ENCODE results near the gene TTLL6. TPM values are rescaled to one million over a fixed set of nuclear protein-coding genes. Genes with fewer than 3 reads are reported as not detected.

TTLL6 gene
- total RNA-seq, 1 donor from 2014 or later: not detected

DNA sequence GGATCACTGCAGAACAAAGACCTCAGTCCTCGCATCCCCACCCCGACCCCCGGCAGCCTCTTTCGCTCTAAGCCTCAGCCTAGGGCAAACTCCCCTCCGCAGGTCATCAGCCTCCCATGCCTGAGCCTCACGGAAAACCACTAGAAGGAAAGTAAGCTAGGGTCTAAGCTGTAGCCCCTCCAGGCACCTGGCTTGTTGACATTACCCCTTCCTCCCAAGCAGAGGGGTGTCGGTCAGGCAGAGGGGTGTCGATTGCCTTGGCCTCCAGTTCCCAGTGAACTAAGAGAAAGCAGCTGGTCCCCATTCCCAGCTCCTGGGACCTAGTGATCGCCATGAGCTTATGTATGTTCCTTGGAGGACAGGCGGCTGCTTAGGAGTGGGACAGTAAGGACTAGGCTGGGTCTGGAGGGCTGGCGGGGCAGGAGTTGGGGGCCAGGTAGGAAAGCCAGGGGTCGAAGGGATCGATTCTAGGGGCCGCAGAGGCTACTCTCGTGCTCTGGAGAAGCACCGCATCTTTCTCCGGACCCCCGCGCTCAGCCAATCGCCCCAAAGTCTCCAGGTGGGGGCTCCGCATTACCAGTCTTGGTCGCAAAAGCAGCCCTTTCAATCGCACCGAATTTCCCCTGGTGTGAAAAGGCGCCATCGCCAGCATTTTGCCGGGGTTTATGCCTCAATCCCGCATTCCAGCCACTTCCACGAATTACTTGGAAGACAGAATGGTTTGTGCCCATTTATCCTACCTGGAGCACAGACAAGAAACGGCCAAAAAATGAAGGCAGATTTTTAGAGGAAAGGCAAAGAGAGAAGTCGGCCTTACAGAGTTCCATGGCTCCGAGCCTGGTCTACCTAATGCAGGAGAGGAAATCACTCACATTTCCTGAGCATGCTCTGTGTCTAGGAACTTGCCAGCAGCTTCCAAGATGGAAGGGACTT lies 67.1 kb downstream of the TTLL6 start:
- Histone ChIP-seq H3K4me3 (ENCODE audit: insufficient read depth, low read depth, low read length) (no peak overlapping the region), H4K20me1 (ENCODE audit: insufficient read depth, low read length) (peaks cover 10% of the 10 kb centered on the region), H3K4me1 (ENCODE audit: insufficient read depth, low read length) (peaks cover 4% of the 10 kb centered on the region), H3K36me3 (ENCODE audit: insufficient read depth, low read length) (no peaks in the 10 kb centered on the region), H3K27me3 (ENCODE audit: insufficient read depth, low read length) (peaks cover 100% of the 10 kb centered on the region), H3K27ac (ENCODE audit: low read depth, low read length) (no peak overlapping the region), H2AFZ (ENCODE audit: low read depth, low read length) (no peak overlapping the region), H3K4me2 (ENCODE audit: low read length) (no peak overlapping the region), H3K9me3 (ENCODE audit: insufficient read depth, low read depth, low read length) (peaks cover 8% of the 10 kb centered on the region), H3K9ac (ENCODE audit: low read length) (no peak overlapping the region), H3K79me2 (ENCODE audit: insufficient read depth, low read length) (no peaks in the 10 kb centered on the region)
- Mint-ChIP-seq H3K27me3 (ENCODE audit: low read depth, unreplicated experiment) (peaks cover 94% of the 10 kb centered on the region), H3K4me1 (ENCODE audit: low read depth, unreplicated experiment) (peaks cover 3% of the 10 kb centered on the region), H3K9me3 (ENCODE audit: unreplicated experiment) (peaks cover 10% of the 10 kb centered on the region), H3K27ac (ENCODE audit: unreplicated experiment) (no peak overlapping the region), H3K36me3 (ENCODE audit: low read depth, unreplicated experiment) (peaks cover 4% of the 10 kb centered on the region), H3K4me3 (ENCODE audit: unreplicated experiment) (no peak overlapping the region)
- DNase-seq (ENCODE audit: low read depth): no peak
- FAIRE-seq: no peak
- TF ChIP-seq CTCF (IDR thresholded peaks at IDR 0.05; ENCODE audit: insufficient read depth, low read depth, low read length): no peak
- TF ChIP-seq EZH2 (IDR thresholded peaks at IDR 0.05; ENCODE audit: insufficient read depth, low read length): peak; percentile 98

DNA sequence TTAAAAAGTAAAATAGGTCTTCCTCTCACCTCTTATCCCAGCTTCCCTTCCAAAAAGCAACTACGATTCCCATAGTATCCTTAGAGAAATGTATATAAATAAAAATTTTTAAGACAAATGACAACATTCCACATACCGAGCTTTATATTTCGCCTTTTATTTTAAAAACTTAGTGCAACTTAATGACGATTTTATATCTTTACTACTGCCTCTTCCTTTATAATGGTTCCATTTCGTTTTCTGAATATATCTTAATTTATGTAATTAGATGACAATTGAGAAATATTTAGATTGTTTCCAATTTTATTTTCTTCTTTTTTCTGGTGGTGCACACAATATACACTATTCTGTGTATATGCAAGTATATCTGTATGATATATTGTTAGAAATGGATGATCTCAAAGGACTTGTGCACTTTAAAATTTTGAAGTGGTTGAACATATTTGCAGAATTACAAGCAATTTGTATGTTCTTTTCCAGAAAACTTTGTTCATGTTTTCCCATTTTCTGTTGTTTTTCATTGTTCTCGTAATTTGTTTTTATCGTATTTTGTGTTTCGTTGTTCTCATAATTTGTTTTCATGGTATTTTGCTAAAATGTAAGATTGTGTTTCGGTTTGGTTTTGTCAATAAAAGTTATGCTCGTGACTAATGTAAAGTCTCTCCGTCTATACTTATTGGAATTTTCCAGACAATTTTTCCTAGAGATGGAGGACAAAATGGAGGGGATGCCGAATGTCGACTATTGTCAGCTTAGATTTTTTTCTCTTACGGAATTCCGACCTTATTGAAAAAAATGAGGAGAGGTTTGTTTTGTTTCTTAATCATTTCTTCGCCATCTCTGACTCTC lies 68.1 kb downstream of the TTLL6 start:
- H3K27me3 ChIP-seq (ENCODE audit: insufficient read depth, low read length): peaks cover 98% of the 10 kb centered on the region
- H4K20me1 ChIP-seq (ENCODE audit: insufficient read depth, low read length): peaks cover 10% of the 10 kb centered on the region
- H2AFZ ChIP-seq (ENCODE audit: low read depth, low read length): no peak overlapping the region
- H3K9me3 ChIP-seq (ENCODE audit: insufficient read depth, low read depth, low read length): peaks cover 2% of the 10 kb centered on the region
- TF ChIP-seq EZH2 (IDR thresholded peaks at IDR 0.05; ENCODE audit: insufficient read depth, low read length): no peak
- TF ChIP-seq CTCF (IDR thresholded peaks at IDR 0.05; ENCODE audit: insufficient read depth, low read depth, low read length): no peak
- no peak overlapping the region for H3K4me3 ChIP-seq (ENCODE audit: insufficient read depth, low read depth, low read length)
- H3K9me3 Mint-ChIP-seq (ENCODE audit: unreplicated experiment): peaks cover 6% of the 10 kb centered on the region
- no peak overlapping the region for H3K9ac ChIP-seq (ENCODE audit: low read length)
- H3K27ac ChIP-seq (ENCODE audit: low read depth, low read length): no peak overlapping the region
- no peak overlapping the region for H3K27ac Mint-ChIP-seq (ENCODE audit: unreplicated experiment)
- H3K4me1 ChIP-seq (ENCODE audit: insufficient read depth, low read length): peaks cover 4% of the 10 kb centered on the region
- H3K79me2 ChIP-seq (ENCODE audit: insufficient read depth, low read length): no peaks in the 10 kb centered on the region
- peak; percentile 55 for FAIRE-seq
- no peak overlapping the region for H3K4me3 Mint-ChIP-seq (ENCODE audit: unreplicated experiment)
- H3K36me3 ChIP-seq (ENCODE audit: insufficient read depth, low read length): no peaks in the 10 kb centered on the region
- DNase-seq (ENCODE audit: low read depth): no peak
- H3K27me3 Mint-ChIP-seq (ENCODE audit: low read depth, unreplicated experiment): peaks cover 94% of the 10 kb centered on the region
- H3K4me1 Mint-ChIP-seq (ENCODE audit: low read depth, unreplicated experiment): peaks cover 3% of the 10 kb centered on the region
- H3K4me2 ChIP-seq (ENCODE audit: low read length): no peak overlapping the region
- H3K36me3 Mint-ChIP-seq (ENCODE audit: low read depth, unreplicated experiment): no peaks in the 10 kb centered on the region

Data from astrocyte (in vitro differentiated cells and primary cell).